ENCODE results near the gene OLFM1. TPM values are rescaled to one million over a fixed set of nuclear protein-coding genes. Genes with fewer than 3 reads are reported as not detected.

Gene OLFM1
- total RNA-seq, 1 experiment from 2014 or later: 3.5 TPM

DNA sequence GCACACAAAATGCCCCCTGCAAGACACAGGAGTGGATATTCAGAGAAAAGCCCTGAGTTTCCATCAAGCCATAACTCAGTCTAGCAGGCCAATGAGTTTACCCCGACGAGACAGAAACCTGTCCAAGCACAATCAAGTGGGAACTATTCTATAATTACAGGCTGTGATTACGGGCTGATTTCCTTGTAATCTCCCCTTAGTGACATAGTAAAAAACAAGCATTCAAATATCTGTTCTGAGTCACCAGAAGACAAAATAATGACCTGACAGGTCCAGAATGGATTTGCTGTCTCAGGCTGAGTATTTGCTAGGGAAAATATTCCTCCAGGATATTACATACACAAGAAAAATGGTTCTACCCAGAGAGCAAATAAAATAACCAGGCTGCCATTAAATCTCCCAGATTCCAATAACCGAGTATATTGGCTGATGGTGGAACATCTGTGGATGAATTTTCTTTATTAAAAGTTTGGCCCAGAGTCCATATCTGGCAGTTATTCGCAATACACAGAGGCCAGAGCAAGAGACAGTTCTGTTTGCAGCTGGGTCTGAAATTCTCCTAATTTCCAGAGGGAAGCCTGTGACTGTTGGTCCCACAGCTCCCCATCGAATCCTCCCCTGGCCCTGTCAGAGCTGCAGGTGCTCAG lies 35.8 kb downstream of the OLFM1 start:
- no TSS peak for BruUV-seq (replicated peaks)
- H3K9me3 ChIP-seq (ENCODE audit: control insufficient read depth in 1 of 2, insufficient read depth in 1 of 2, low read depth in 1 of 2, low read length in 2 of 2): no peaks in the 10 kb centered on the region
- TF ChIP-seq SP1 (IDR thresholded peaks at IDR 0.05; ENCODE audit: low read depth): no peak
- no peak for TF ChIP-seq TCF7L2 (IDR thresholded peaks at IDR 0.05; ENCODE audit: borderline replicate concordance, extremely low read depth, insufficient read depth, insufficient read length)
- TF ChIP-seq RAD21 (IDR thresholded peaks at IDR 0.05; ENCODE audit: low read depth): no peak
- no peak for TF ChIP-seq ELF1 (IDR thresholded peaks at IDR 0.05; ENCODE audit: borderline replicate concordance, low read depth)
- no peak for TF ChIP-seq YY1 (IDR thresholded peaks at IDR 0.05; ENCODE audit: extremely low read depth, insufficient replicate concordance, low read depth, low read length)
- TF ChIP-seq MAX (IDR thresholded peaks at IDR 0.05): no peak
- TF ChIP-seq CEBPB (IDR thresholded peaks at IDR 0.05; ENCODE audit: low read depth): no peak
- TF ChIP-seq, protein P1, sequence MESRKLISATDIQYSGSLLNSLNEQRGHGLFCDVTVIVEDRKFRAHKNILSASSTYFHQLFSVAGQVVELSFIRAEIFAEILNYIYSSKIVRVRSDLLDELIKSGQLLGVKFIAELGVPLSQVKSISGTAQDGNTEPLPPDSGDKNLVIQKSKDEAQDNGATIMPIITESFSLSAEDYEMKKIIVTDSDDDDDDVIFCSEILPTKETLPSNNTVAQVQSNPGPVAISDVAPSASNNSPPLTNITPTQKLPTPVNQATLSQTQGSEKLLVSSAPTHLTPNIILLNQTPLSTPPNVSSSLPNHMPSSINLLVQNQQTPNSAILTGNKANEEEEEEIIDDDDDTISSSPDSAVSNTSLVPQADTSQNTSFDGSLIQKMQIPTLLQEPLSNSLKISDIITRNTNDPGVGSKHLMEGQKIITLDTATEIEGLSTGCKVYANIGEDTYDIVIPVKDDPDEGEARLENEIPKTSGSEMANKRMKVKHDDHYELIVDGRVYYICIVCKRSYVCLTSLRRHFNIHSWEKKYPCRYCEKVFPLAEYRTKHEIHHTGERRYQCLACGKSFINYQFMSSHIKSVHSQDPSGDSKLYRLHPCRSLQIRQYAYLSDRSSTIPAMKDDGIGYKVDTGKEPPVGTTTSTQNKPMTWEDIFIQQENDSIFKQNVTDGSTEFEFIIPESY (IDR thresholded peaks at IDR 0.05; ENCODE audit: extremely low read depth, insufficient replicate concordance, low read length): no peak
- TF ChIP-seq, protein P2, sequence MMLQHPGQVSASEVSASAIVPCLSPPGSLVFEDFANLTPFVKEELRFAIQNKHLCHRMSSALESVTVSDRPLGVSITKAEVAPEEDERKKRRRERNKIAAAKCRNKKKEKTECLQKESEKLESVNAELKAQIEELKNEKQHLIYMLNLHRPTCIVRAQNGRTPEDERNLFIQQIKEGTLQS (IDR thresholded peaks at IDR 0.05): no peak
- TF ChIP-seq REST (IDR thresholded peaks at IDR 0.05; ENCODE audit: low read depth): no peak
- TF ChIP-seq POLR2A (IDR thresholded peaks at IDR 0.05; ENCODE audit: borderline replicate concordance, extremely low read depth, insufficient read depth, insufficient read length): no peak
- no peak for TF ChIP-seq EZH2phosphoT487 (IDR thresholded peaks at IDR 0.05; ENCODE audit: borderline replicate concordance)
- no peak for TF ChIP-seq SIN3A (IDR thresholded peaks at IDR 0.05; ENCODE audit: low read depth)
- TF ChIP-seq ZFX (IDR thresholded peaks at IDR 0.05): no peak
- TF ChIP-seq ZNF274 (IDR thresholded peaks at IDR 0.05; ENCODE audit: low read depth, low read length): no peak
- no peaks in the 10 kb centered on the region for H3K79me2 ChIP-seq (ENCODE audit: insufficient read depth, low read length)
- H4K20me1 ChIP-seq (ENCODE audit: insufficient read depth): no peaks in the 10 kb centered on the region
- H3K27ac ChIP-seq (ENCODE audit: low read depth, low read length): no peak overlapping the region
- H3K9me2 ChIP-seq (ENCODE audit: insufficient read depth): no peaks in the 10 kb centered on the region
- H2AFZ ChIP-seq (ENCODE audit: low read depth, low read length, poor library complexity, severe bottlenecking): no peak overlapping the region
- no peaks in the 10 kb centered on the region for H3K27me3 ChIP-seq (ENCODE audit: insufficient read depth, low read length)
- no peaks in the 10 kb centered on the region for H3K36me3 ChIP-seq (ENCODE audit: control insufficient read depth in 1 of 2, insufficient read depth in 2 of 2, low read length in 2 of 2)
- no peak overlapping the region for H3K4me2 ChIP-seq (ENCODE audit: low read length)
- no peak for DNase-seq (ENCODE audit: low read depth, low spot score)
- intact Hi-C loops (cut with micrococcal nuclease): no loop called here
- CTCF ChIA-PET: no interaction called here
- H3K4me1 ChIP-seq (ENCODE audit: control insufficient read depth in 1 of 2, insufficient read depth in 2 of 2, low read length in 2 of 2): peaks cover 0 to 10% of the 10 kb centered on the region in 2 experiments; a peak in 2 of 4 replicates
- H3K4me3 ChIP-seq (replicated peaks in 1 of 2; ENCODE audit: low read depth in 1 of 2, low read length in 2 of 2): no peak overlapping the region
- no peak overlapping the region for H3K9ac ChIP-seq (ENCODE audit: low read length)
- RAD21 ChIA-PET (ENCODE audit: low non-redundant PET in 1 of 2, low total read pairs in 2 of 2, uncharacterized antibody in 2 of 2, unreplicated experiment in 2 of 2): no interaction called here
- no peak for ATAC-seq
- POLR2A ChIA-PET: no interaction called here
